Measurements from ENCODE around the gene ENHO. TPM values are rescaled to one million over a fixed set of nuclear protein-coding genes. Genes with fewer than 3 reads are reported as not detected.

ENHO gene
- total RNA-seq, 1 donor from 2014 or later: 1.6 TPM

DNA sequence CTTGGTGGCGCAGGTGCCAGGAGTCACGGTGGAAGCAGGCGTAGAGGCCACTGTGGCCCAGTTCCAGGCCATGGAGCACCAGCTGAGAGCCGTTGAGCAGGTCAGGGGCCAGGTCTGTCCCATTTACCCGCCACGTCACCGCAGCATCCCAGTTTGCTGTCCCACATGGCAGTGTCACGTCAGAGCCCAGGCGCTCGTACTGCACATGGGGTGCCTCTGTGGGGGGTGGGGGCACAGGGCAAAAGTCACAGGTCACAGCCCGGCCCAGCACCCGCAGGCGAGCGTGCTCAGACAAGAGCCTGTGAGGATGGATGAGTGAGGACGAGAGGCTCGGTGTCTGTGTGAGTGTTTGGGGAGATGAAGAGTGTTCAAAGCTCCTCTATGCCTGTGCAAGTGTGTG, 41.8 kb upstream of the ENHO start:
- Mint-ChIP-seq H3K27me3 (ENCODE audit: low read depth) (peaks cover 31% of the 10 kb centered on the region), H3K36me3 (ENCODE audit: low read depth) (peaks cover 5% of the 10 kb centered on the region), H3K27ac (ENCODE audit: unreplicated experiment) (no peak overlapping the region), H3K9me3 (ENCODE audit: low read depth) (peaks cover 3% of the 10 kb centered on the region), H3K4me1 (ENCODE audit: low read depth) (peaks cover 12% of the 10 kb centered on the region), H3K4me3 (ENCODE audit: unreplicated experiment) (no peak overlapping the region)
- no peak for DNase-seq (ENCODE audit: low spot score)
- TF ChIP-seq, protein P1, sequence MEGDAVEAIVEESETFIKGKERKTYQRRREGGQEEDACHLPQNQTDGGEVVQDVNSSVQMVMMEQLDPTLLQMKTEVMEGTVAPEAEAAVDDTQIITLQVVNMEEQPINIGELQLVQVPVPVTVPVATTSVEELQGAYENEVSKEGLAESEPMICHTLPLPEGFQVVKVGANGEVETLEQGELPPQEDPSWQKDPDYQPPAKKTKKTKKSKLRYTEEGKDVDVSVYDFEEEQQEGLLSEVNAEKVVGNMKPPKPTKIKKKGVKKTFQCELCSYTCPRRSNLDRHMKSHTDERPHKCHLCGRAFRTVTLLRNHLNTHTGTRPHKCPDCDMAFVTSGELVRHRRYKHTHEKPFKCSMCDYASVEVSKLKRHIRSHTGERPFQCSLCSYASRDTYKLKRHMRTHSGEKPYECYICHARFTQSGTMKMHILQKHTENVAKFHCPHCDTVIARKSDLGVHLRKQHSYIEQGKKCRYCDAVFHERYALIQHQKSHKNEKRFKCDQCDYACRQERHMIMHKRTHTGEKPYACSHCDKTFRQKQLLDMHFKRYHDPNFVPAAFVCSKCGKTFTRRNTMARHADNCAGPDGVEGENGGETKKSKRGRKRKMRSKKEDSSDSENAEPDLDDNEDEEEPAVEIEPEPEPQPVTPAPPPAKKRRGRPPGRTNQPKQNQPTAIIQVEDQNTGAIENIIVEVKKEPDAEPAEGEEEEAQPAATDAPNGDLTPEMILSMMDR (IDR thresholded peaks at IDR 0.05): no peak

DNA sequence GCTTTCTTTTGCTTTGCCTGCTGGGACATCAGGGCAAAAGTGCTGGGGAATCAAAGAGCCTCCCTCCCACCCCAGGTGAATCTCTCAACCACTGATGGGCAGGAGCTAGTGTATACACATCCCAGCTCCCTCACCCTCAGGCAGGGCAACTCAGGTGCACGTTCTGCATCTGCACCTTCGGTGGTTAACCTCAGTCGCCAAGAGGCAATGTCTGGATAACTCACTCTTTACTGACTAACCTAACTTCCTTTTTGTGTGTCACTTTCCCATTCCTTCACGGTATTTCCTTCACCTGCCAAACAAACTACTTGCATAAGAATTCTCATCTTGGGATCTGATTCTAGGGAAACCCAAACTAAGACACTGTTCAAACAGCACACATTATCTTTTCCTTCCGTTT, 40.5 kb upstream of the ENHO start:
- no peak for DNase-seq (ENCODE audit: low spot score)
- Mint-ChIP-seq H3K27me3 (ENCODE audit: low read depth) (peaks cover 27% of the 10 kb centered on the region), H3K36me3 (ENCODE audit: low read depth) (peaks cover 5% of the 10 kb centered on the region), H3K4me1 (ENCODE audit: low read depth) (peaks cover 24% of the 10 kb centered on the region), H3K27ac (ENCODE audit: unreplicated experiment) (no peak overlapping the region), H3K4me3 (ENCODE audit: unreplicated experiment) (no peak overlapping the region), H3K9me3 (ENCODE audit: low read depth) (peaks cover 3% of the 10 kb centered on the region)
- TF ChIP-seq, protein P1 (IDR thresholded peaks at IDR 0.05): no peak

DNA sequence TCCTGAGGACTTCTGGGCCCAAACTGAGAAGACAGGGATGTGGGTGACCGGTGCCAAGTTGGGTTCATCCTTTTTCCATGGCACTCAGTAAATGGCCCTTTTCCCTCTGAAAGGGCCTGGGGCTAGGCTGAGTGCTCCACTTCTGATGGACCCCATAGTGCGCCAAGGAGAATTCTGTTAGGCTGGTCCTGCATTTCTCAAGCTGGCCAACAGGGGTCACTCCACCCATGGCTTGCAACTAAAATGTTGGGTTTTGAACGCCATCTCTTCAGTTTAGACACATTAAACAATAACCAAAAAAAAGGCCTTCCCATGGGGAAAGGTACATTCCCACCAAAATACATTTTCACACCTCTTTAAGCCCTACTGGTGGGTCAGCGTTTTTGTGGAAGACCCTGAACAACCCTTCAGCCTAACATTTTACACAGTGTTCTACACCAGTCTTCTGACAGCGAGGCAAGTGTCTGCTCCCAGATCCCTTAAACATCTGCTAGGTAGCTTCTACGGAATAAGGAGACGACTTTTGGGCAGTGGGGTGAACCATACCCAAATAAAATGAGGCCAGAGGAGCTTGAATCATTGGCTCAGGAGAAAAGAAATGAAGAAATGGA, 39.5 kb upstream of the ENHO start:
- Mint-ChIP-seq H3K36me3 (ENCODE audit: low read depth) (peaks cover 5% of the 10 kb centered on the region), H3K4me3 (ENCODE audit: unreplicated experiment) (no peak overlapping the region), H3K27me3 (ENCODE audit: low read depth) (peaks cover 24% of the 10 kb centered on the region), H3K27ac (ENCODE audit: unreplicated experiment) (no peak overlapping the region), H3K9me3 (ENCODE audit: low read depth) (peaks cover 3% of the 10 kb centered on the region), H3K4me1 (ENCODE audit: low read depth) (peaks cover 24% of the 10 kb centered on the region)
- TF ChIP-seq, protein P1 (IDR thresholded peaks at IDR 0.05): peak; percentile 73
- no peak for DNase-seq (ENCODE audit: low spot score)

DNA sequence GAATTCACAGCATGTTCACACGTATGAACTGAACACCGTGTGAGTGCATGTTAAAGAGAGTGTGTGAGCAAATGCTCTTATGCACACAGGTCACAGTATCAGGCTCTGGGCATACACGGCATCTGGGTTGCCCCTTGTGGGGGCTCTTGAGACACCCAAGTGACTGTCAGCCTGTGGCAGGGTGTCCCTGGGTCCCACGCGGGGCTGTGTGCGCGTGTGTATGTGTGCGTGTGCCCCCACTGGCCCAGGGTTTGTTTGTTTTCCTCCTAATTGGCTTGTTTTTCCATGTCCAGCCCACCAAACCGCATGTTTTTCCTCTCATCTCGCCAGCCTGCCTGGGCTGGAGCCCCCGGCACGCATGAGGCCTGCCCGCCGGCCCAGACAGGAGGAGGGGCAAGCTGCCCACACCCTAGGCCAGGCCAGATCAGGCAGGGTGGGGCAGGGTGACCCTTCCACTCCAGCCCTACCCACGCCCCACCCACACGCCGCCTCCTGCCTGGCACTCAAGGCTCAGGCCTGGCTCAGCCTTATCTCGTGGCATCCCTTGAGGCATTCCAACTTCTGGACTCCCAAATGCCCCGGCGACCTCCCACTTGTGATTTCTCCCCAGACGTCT, 37.9 kb upstream of the ENHO start:
- TF ChIP-seq, protein P1 (IDR thresholded peaks at IDR 0.05): no peak
- Mint-ChIP-seq H3K4me3 (ENCODE audit: unreplicated experiment) (no peak overlapping the region), H3K27me3 (ENCODE audit: low read depth) (peaks cover 20% of the 10 kb centered on the region), H3K27ac (ENCODE audit: unreplicated experiment) (no peak overlapping the region), H3K36me3 (ENCODE audit: low read depth) (peaks cover 5% of the 10 kb centered on the region), H3K9me3 (ENCODE audit: low read depth) (peaks cover 3% of the 10 kb centered on the region), H3K4me1 (ENCODE audit: low read depth) (peaks cover 24% of the 10 kb centered on the region)
- DNase-seq (ENCODE audit: low spot score): peak; percentile 58

DNA sequence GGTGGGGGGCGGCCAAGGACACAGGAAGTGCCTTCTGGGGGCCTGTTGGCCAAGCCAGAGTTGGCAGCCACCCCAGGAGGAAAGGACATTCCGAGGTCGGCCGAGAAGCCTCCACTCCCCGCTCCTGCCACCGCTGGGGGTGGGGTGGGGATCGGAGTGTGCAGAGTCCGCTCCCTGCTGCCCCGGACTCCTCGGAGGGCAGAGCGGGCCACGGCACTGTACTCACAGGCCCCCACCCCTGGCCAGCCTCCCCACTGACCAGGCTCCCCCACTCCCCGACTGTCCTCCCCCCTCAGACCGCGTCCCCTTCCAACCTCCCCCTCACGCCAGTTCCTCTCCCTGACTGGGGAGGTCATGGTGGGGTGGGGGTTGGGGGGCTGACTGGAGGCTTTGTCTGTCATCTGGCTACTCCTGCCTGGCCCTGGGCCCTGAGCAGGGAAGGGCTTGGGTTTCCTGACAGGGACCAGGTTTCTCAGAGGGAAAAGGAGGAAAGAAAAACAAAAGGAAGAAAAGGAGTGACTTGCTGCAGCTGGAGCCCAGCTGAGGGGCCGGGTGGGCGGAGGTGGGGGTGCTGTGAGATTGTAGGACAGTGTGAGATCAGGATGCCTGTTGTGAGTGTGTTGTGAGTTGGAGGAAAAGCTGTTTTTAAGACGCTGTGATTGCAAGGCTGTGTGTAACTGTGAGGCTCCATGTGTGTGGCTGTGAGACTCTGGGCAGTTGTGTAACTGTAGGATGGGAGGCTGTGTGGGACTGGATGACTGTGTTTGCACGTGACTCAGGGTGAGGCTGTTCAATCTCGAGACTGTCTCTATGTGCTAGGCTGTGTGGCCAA, 37.0 kb upstream of the ENHO start:
- Mint-ChIP-seq H3K36me3 (ENCODE audit: low read depth) (peaks cover 5% of the 10 kb centered on the region), H3K9me3 (ENCODE audit: low read depth) (peaks cover 3% of the 10 kb centered on the region), H3K4me3 (ENCODE audit: unreplicated experiment) (peak overlapping the region; percentile 11), H3K27ac (ENCODE audit: unreplicated experiment) (peak overlapping the region; percentile 53), H3K27me3 (ENCODE audit: low read depth) (peaks cover 17% of the 10 kb centered on the region), H3K4me1 (ENCODE audit: low read depth) (peaks cover 25% of the 10 kb centered on the region)
- peak; percentile 81 for DNase-seq (ENCODE audit: low spot score)
- TF ChIP-seq, protein P1 (IDR thresholded peaks at IDR 0.05): no peak
